CD8-positive, alpha-beta memory T cell (primary cell): Measurements from ENCODE around the gene AK8. TPM values are rescaled to one million over a fixed set of nuclear protein-coding genes. Genes with fewer than 3 reads are reported as not detected.

Source experiments
- CTCF ChIA-PET: fragments of 350-600 bp; sonication (Branson Sonifier 250); formaldehyde crosslinking; loops from one replicate; lab custom pipeline; 2021; ENCODE audit warnings: antibody characterized with exemption; lab: Charles Lee
- POLR2A ChIA-PET: fragments of 350-600 bp; sonication (Branson Sonifier 250); formaldehyde crosslinking; loops from one replicate; lab custom pipeline; 2021; ENCODE audit warnings: antibody characterized with exemption; lab: Charles Lee
- DNase-seq, 5 donors: peaks; one replicate each; pipeline versions ENCODE4 v3.0.0 to v3.0.0-alpha.2; 2020 to 2022; ENCODE audit warnings: mixed read lengths in 1 of 5
- H3K27ac ChIP-seq: one replicate; pipeline ENCODE4 v1.7.0; 2013; ENCODE audit warnings: low read depth, mild to moderate bottlenecking, low read length, moderate library complexity
- H3K27me3 ChIP-seq: 2 replicates; pipeline ENCODE4 v1.7.0; 2013; ENCODE audit warnings: low read length, mild to moderate bottlenecking; ENCODE audit not compliant: insufficient read depth, poor library complexity, severe bottlenecking
- H3K36me3 ChIP-seq: 2 replicates; pipeline ENCODE4 v1.7.0; 2013; ENCODE audit warnings: mild to moderate bottlenecking, low read length, moderate library complexity; ENCODE audit not compliant: insufficient read depth
- H3K4me1 ChIP-seq: 2 replicates; pipeline ENCODE4 v1.7.0; 2013; ENCODE audit warnings: mild to moderate bottlenecking, low read length, moderate library complexity; ENCODE audit not compliant: insufficient read depth
- H3K4me3 ChIP-seq: 2 replicates; pipeline ENCODE4 v1.7.0; 2013; ENCODE audit warnings: mild to moderate bottlenecking, low read length
- H3K9me3 ChIP-seq: 2 replicates; pipeline ENCODE4 v1.7.0; 2013; ENCODE audit warnings: mild to moderate bottlenecking, low read length
- H3K27ac Mint-ChIP-seq, 8 donors: one replicate each; pipeline ENCODE4 v1.8.0; 2020 to 2021; ENCODE audit warnings: mixed read lengths in 8 of 8, mild to moderate bottlenecking in 6 of 8, inconsistent platforms in 3 of 8, moderate library complexity in 3 of 8
- H3K27me3 Mint-ChIP-seq, 2 donors: one replicate each; pipeline ENCODE4 v1.8.0; 2020 to 2021; ENCODE audit warnings: mixed read lengths in 2 of 2, mild to moderate bottlenecking in 1 of 2, moderate library complexity in 1 of 2
- H3K36me3 Mint-ChIP-seq, 3 donors: one replicate each; pipeline ENCODE4 v1.8.0; 2020 to 2021; ENCODE audit warnings: mixed read lengths in 3 of 3, inconsistent platforms in 1 of 3, mild to moderate bottlenecking in 1 of 3
- H3K4me1 Mint-ChIP-seq, 3 donors: one replicate each; pipeline ENCODE4 v1.8.0; 2020 to 2021; ENCODE audit warnings: mixed read lengths in 3 of 3, inconsistent platforms in 1 of 3, mild to moderate bottlenecking in 1 of 3
- H3K4me3 Mint-ChIP-seq, 7 donors: one replicate each; pipeline ENCODE4 v1.8.0; 2020 to 2021; ENCODE audit warnings: mixed read lengths in 7 of 7, mild to moderate bottlenecking in 6 of 7, moderate library complexity in 4 of 7, inconsistent platforms in 2 of 7
- H3K9me3 Mint-ChIP-seq, 5 donors: one replicate each; pipeline ENCODE4 v1.8.0; 2020 to 2022; ENCODE audit warnings: mixed read lengths in 5 of 5, mild to moderate bottlenecking in 3 of 5, moderate library complexity in 2 of 5, inconsistent platforms in 1 of 5
- polyA plus RNA-seq: library from polyadenylated mRNA; unstranded; fragments of 300-500 nt; fragmentation: Illumina TruSeq; gene quantifications from one replicate; pipeline ENCODE4 v1.2.3, GENCODE V29; 2021
- total RNA-seq, 2 experiments: library from RNA; stranded (reverse); gene quantifications; one replicate each; pipeline ENCODE4 v1.2.3, GENCODE V29; 2021

The AK8 gene
- total and polyA plus RNA-seq, 3 experiments from 2014 or later, result not detected

DNA sequence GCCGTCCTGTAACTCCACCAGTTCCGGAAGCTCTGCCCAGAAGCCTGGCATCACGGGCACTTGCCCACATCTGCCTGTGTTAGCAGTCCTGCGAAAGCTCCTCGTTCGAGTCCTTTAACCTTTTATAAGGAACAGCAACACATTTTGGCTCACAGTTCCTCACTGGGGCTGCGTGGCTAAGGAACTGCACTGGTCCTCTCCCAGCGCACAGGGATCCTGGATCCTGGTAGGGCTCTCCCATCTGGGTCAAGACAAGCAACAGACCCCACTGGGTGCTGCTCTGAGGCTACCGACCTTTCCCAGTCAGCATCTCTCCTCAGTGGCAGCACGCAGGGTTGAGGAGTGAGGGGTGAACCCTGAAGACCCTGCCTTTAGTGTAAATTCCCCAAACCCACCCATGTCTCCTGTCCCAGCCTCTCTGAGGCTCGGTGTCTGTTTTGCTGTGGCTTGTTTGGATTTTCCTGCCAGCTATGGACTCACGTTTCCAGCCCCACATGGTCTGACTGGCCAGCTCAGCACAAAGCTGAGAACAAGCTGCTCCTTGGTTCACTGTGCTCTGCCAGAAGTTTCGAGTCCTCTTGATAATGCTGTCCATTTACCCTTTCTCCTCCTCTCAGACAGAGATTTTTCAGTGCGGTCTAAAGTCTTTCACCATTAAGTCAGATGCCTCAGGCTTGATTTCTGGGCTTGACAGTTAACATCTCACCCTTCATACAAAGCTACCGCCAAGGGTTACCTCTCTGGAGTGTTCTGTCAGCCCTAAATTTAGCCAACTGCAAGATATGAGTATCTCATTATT lies 80.0 kb downstream of the AK8 start:
- Mint-ChIP-seq H3K4me1 (peaks cover 0 to 5% (median 0%) of the 10 kb centered on the region in 3 donors), H3K27me3 (peaks cover 21 to 70% of the 10 kb centered on the region in 2 donors), H3K4me3 (no peak overlapping the region), H3K9me3 (no peaks in the 10 kb centered on the region), H3K27ac (no peak overlapping the region), H3K36me3 (no peaks in the 10 kb centered on the region)
- H3K36me3 ChIP-seq, result no peaks in the 10 kb centered on the region
- ChIA-PET CTCF (interaction anchor here (1.7 to 1.9 kb wide), 2 partner anchors 31 to 291 kb away, joined by 3 to 4 read pairs; no protein-coding TSS in a partner anchor), POLR2A (no interaction called here)
- H3K27me3 ChIP-seq, result peaks cover 3% of the 10 kb centered on the region
- no peaks in the 10 kb centered on the region for H3K9me3 ChIP-seq
- no peak overlapping the region for H3K4me3 ChIP-seq
- no peak overlapping the region for H3K27ac ChIP-seq
- no peaks in the 10 kb centered on the region for H3K4me1 ChIP-seq
- no peak for DNase-seq

- POLR2A ChIA-PET, result no interaction called here
- DNase-seq, result no peak
- CTCF ChIA-PET, result no interaction called here
Observed at GRCh38 chr9:132795511-132796303, 82.4 kb downstream of the AK8 start.

DNA sequence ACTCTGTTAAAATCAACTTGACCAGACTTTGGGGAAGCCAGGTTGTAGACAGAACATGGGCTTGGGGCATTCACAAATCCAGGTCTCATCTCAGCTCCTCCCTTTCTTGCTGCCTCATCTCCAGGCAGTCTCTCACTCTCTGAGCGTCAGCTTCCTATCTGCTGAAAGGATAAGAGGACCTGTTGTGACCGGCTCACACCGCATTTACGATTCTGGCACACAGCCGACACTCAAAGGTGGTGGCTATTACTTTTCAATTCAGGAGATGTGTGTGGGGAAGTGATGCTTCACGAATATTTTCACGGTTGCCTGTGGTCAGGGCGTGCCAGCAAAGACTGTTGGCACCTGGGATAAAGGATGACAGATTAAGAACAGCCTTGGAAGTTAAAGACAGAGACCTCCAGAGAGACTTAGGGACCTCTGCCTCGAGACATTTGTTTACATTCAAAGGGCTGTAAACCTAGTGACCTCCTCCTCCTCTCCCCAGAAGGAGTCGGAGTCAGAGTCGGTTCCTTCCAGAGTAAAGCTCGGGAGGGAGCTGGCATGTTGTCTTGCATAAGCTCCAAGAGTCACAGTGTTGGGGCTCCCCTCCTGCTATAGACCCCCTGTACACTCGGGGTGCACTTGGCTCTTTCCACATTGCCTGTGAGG lies 83.2 kb downstream of the AK8 start:
- Histone ChIP-seq H3K27me3 (peaks cover 3% of the 10 kb centered on the region), H3K4me1 (no peaks in the 10 kb centered on the region), H3K27ac (no peak overlapping the region), H3K4me3 (no peak overlapping the region), H3K36me3 (no peaks in the 10 kb centered on the region), H3K9me3 (no peaks in the 10 kb centered on the region)
- Mint-ChIP-seq H3K9me3 (no peaks in the 10 kb centered on the region), H3K27me3 (peaks cover 15 to 48% of the 10 kb centered on the region in 2 donors), H3K27ac (peak overlapping the region in 1 of 8 donors; percentile 44), H3K36me3 (no peaks in the 10 kb centered on the region), H3K4me1 (no peaks in the 10 kb centered on the region), H3K4me3 (no peak overlapping the region)
- no peak for DNase-seq
- CTCF ChIA-PET, result no interaction called here
- POLR2A ChIA-PET, result no interaction called here

More at GRCh38 chr9:132795511-132796303, 82.4 kb downstream of the AK8 start:
- Histone ChIP-seq H3K9me3 (no peaks in the 10 kb centered on the region), H3K36me3 (no peaks in the 10 kb centered on the region), H3K27me3 (peaks cover 3% of the 10 kb centered on the region), H3K4me3 (no peak overlapping the region), H3K4me1 (no peaks in the 10 kb centered on the region), H3K27ac (no peak overlapping the region)
- Mint-ChIP-seq H3K4me3 (no peak overlapping the region), H3K36me3 (no peaks in the 10 kb centered on the region), H3K9me3 (no peaks in the 10 kb centered on the region), H3K27ac (peak overlapping the region in 1 of 8 donors; percentile 8), H3K27me3 (peaks cover 18 to 52% of the 10 kb centered on the region in 2 donors), H3K4me1 (peaks cover 0 to 4% (median 0%) of the 10 kb centered on the region in 3 donors)

DNA sequence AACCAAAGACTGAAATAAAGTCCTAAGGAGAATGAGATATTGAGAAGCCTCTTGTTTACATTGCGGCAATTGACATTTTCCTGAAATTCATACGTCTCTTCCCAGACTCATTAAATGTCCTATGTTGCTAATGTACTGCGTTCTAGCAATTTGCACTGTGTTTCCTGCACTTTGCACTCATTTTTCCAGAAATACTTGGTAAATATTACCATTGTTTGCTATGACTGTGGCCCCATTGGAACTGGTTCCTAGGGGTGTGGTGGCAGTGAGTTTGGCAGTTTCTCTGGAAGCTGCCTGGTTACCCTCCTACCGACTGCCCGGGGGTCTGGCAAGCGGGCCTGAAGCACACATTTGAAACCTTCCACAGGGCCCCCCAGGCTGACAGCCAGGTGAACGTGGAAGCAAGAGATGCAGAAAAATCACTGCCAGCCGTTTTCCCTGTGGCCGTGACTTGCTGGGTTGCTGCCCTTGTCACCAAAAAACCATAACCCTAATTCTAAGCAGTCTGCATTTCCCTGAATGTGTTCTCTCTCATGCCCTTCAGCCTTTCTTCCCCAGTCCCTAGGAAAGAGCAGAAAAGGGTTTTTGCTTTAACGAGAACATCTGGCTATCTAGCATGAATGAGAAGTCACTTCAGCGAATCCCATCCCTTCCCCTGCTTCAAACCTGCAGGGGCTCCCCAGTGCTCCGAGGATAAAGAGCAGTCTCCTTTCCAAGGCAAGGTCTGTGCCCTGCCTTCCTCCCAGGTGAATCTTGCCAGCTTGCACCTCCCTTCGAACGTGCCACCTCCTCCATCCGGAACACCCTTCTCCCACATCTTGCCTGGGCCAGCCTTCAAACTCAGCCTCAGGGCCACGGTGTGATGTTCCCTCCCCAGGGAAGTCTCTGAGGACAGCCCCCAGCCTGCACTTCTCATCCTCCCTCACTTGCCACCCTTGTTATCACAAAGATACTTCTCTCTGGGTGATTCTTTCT lies 84.2 kb downstream of the AK8 start:
- Histone ChIP-seq H3K4me3 (no peak overlapping the region), H3K9me3 (no peaks in the 10 kb centered on the region), H3K4me1 (no peaks in the 10 kb centered on the region), H3K27me3 (peaks cover 3% of the 10 kb centered on the region), H3K36me3 (no peaks in the 10 kb centered on the region), H3K27ac (no peak overlapping the region)
- H3K4me3 Mint-ChIP-seq, result no peak overlapping the region
- H3K27me3 Mint-ChIP-seq, result peaks cover 17 to 48% of the 10 kb centered on the region in 2 donors
- H3K27ac Mint-ChIP-seq, result no peak overlapping the region
- POLR2A ChIA-PET, result no interaction called here
- no peaks in the 10 kb centered on the region for H3K9me3 Mint-ChIP-seq
- no peaks in the 10 kb centered on the region for H3K36me3 Mint-ChIP-seq
- CTCF ChIA-PET, result no interaction called here
- no peak for DNase-seq
- H3K4me1 Mint-ChIP-seq, result no peaks in the 10 kb centered on the region

DNA sequence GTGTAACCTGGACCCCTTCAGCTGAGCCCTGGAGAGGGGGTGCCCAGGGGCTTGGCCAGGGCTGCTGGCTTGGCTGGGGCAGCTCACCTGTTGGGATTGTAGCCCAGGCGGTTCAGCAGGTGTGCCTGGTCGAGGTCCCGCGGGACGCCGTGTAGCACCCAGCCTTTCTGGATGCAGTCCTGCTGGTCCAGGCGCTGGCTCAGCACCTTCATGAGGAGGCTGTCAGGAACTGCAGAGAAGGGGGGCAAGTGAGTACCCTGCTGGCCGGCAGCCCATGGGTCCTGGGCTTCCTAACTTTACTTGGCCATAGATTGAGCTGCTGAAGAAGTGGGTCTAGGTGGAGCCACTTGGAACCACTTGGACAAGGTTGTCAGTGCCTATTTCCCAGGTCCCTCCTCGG lies 85.5 kb downstream of the AK8 start:
- Mint-ChIP-seq H3K27ac (no peak overlapping the region), H3K4me1 (no peaks in the 10 kb centered on the region), H3K9me3 (peaks cover 0 to 6% (median 5%) of the 10 kb centered on the region in 5 donors), H3K4me3 (no peak overlapping the region), H3K27me3 (peaks cover 17 to 49% of the 10 kb centered on the region in 2 donors), H3K36me3 (peaks cover 0 to 7% (median 0%) of the 10 kb centered on the region in 3 donors)
- ChIA-PET POLR2A (no interaction called here), CTCF (no interaction called here)
- no peak for DNase-seq
- no peaks in the 10 kb centered on the region for H3K9me3 ChIP-seq
- no peak overlapping the region for H3K4me3 ChIP-seq
- no peaks in the 10 kb centered on the region for H3K27me3 ChIP-seq
- H3K4me1 ChIP-seq, result no peaks in the 10 kb centered on the region
- no peaks in the 10 kb centered on the region for H3K36me3 ChIP-seq
- no peak overlapping the region for H3K27ac ChIP-seq

- H3K4me3 ChIP-seq, result no peak overlapping the region
- H3K36me3 ChIP-seq, result no peaks in the 10 kb centered on the region
- POLR2A ChIA-PET, result no interaction called here
- H3K9me3 ChIP-seq, result no peaks in the 10 kb centered on the region
- CTCF ChIA-PET, result no interaction called here
- no peaks in the 10 kb centered on the region for H3K4me1 ChIP-seq
- no peaks in the 10 kb centered on the region for H3K4me1 Mint-ChIP-seq
- no peaks in the 10 kb centered on the region for H3K27me3 ChIP-seq
- H3K27ac Mint-ChIP-seq, result peak overlapping the region in 1 of 8 donors; percentile 32
- no peak for DNase-seq
- peaks cover 0 to 7% (median 2%) of the 10 kb centered on the region in 3 donors for H3K36me3 Mint-ChIP-seq
- peaks cover 12 to 49% of the 10 kb centered on the region in 2 donors for H3K27me3 Mint-ChIP-seq
- H3K4me3 Mint-ChIP-seq, result no peak overlapping the region
- H3K27ac ChIP-seq, result no peak overlapping the region
- H3K9me3 Mint-ChIP-seq, result peaks cover 0 to 6% (median 5%) of the 10 kb centered on the region in 5 donors
Observed at GRCh38 chr9:132791699-132792240, 86.3 kb downstream of the AK8 start.

GRCh38 chr9:132789719-132790118 lies 88.4 kb downstream of the AK8 start:
- Mint-ChIP-seq H3K9me3 (peaks cover 0 to 6% (median 5%) of the 10 kb centered on the region in 5 donors), H3K4me3 (no peak overlapping the region), H3K27ac (no peak overlapping the region), H3K36me3 (peaks cover 0 to 7% (median 2%) of the 10 kb centered on the region in 3 donors), H3K4me1 (no peaks in the 10 kb centered on the region), H3K27me3 (peaks cover 16 to 46% of the 10 kb centered on the region in 2 donors)
- POLR2A ChIA-PET, result no interaction called here
- DNase-seq, result no peak
- CTCF ChIA-PET, result no interaction called here
- H3K36me3 ChIP-seq, result no peaks in the 10 kb centered on the region
- no peaks in the 10 kb centered on the region for H3K4me1 ChIP-seq
- H3K27ac ChIP-seq, result no peak overlapping the region
- no peak overlapping the region for H3K4me3 ChIP-seq
- no peaks in the 10 kb centered on the region for H3K9me3 ChIP-seq
- peaks cover 5% of the 10 kb centered on the region for H3K27me3 ChIP-seq
